Measurements from ENCODE around the gene NACC2.

Gene NACC2

GRCh38 chr9:135961811-135962695 is 133.0 kb downstream of the NACC2 start:
- TF ChIP-seq CTCF (IDR thresholded peaks at IDR 0.05; ENCODE audit: borderline replicate concordance, control extremely low read depth, extremely low read depth, insufficient read depth, missing control alignments), result no peak
- DNase-seq (ENCODE audit: low spot score), result no peak
- in situ Hi-C loops (cut with MboI; ENCODE audit: low sequenced_read_pairs, unreplicated experiment), result loop anchor here (10.0 kb wide), 1 partner anchor 153 kb away; the partner anchor contains the start of gene TMEM250

GRCh38 chr9:135961277-135961715 is 133.8 kb downstream of the NACC2 start, which contains the start of gene UBAC1:
TSS of gene UBAC1 (minus strand) at chr9:135961373. CDS start at chr9:135961162, 211 bp downstream.
- no peak for TF ChIP-seq CTCF (IDR thresholded peaks at IDR 0.05; ENCODE audit: borderline replicate concordance, control extremely low read depth, extremely low read depth, insufficient read depth, missing control alignments)
- DNase-seq (ENCODE audit: low spot score), result peak; percentile 100
- in situ Hi-C loops (cut with MboI; ENCODE audit: low sequenced_read_pairs, unreplicated experiment), result loop anchor here (10.0 kb wide), 1 partner anchor 154 kb away; the partner anchor contains the start of gene TMEM250

GRCh38 chr9:135960411-135961276 is 134.4 kb downstream of the NACC2 start:
- in situ Hi-C loops (cut with MboI; ENCODE audit: low sequenced_read_pairs, unreplicated experiment), result loop anchor here (10.0 kb wide), 1 partner anchor 154 kb away; the partner anchor contains the start of gene TMEM250
- DNase-seq (ENCODE audit: low spot score), result peak; percentile 59
- no peak for TF ChIP-seq CTCF (IDR thresholded peaks at IDR 0.05; ENCODE audit: borderline replicate concordance, control extremely low read depth, extremely low read depth, insufficient read depth, missing control alignments)

- DNase-seq (ENCODE audit: low spot score), result no peak
- in situ Hi-C loops (cut with MboI; ENCODE audit: low sequenced_read_pairs, unreplicated experiment), result loop anchor here (10.0 kb wide), 1 partner anchor 155 kb away; the partner anchor contains the start of gene TMEM250
- no peak for TF ChIP-seq CTCF (IDR thresholded peaks at IDR 0.05; ENCODE audit: borderline replicate concordance, control extremely low read depth, extremely low read depth, insufficient read depth, missing control alignments)
These were observed 135.3 kb downstream of the NACC2 start for GRCh38 chr9:135959814-135960213.

GRCh38 chr9:135958485-135958884 is 136.6 kb downstream of the NACC2 start:
- in situ Hi-C loops (cut with MboI; ENCODE audit: low sequenced_read_pairs, unreplicated experiment), result no loop called here
- no peak for DNase-seq (ENCODE audit: low spot score)
- no peak for TF ChIP-seq CTCF (IDR thresholded peaks at IDR 0.05; ENCODE audit: borderline replicate concordance, control extremely low read depth, extremely low read depth, insufficient read depth, missing control alignments)

- TF ChIP-seq CTCF (IDR thresholded peaks at IDR 0.05; ENCODE audit: borderline replicate concordance, control extremely low read depth, extremely low read depth, insufficient read depth, missing control alignments), result no peak
- no peak for DNase-seq (ENCODE audit: low spot score)
- in situ Hi-C loops (cut with MboI; ENCODE audit: low sequenced_read_pairs, unreplicated experiment), result no loop called here
These were observed 137.7 kb downstream of the NACC2 start for GRCh38 chr9:135957431-135957830.
